GM21529 (cell line): ENCODE results near the gene TECPR2.
"Not testable (repeated sequence)": the region's sequence is repeated elsewhere in the genome, so short reads cannot be mapped to it uniquely, and the experiment has no call there.

Source experiments
- ATAC-seq: cut with Tn5 transposase; IDR thresholded peaks from one replicate; pipeline ENCODE4 v1.9.1; 2021; ENCODE audit not compliant: unreplicated experiment

The TECPR2 gene

GRCh38 chr14:102548616-102549240 lies 186.0 kb downstream of the TECPR2 start:
- ATAC-seq, result no peak

GRCh38 chr14:102550927-102551401 lies 188.2 kb downstream of the TECPR2 start:
- ATAC-seq, result not testable (repeated sequence)
